GM18951 (cell line): ENCODE data around the gene FKBP15.

ENCODE experiments used
- POLR2A ChIP-seq: IDR thresholded peaks from 4 replicates; pipeline ENCODE4 v1.6.1; 2011; ENCODE audit warnings: mild to moderate bottlenecking; ENCODE audit not compliant: insufficient read length, insufficient read depth; ENCODE audit errors: extremely low read depth
- in situ Hi-C: fragments of 300-500 bp; cut with MboI; formaldehyde crosslinking; loops from one replicate; pipeline ENCODE4 v1.12.0; 2022; ENCODE audit warnings: low sequenced_read_pairs, mixed read lengths, inconsistent platforms; ENCODE audit not compliant: unreplicated experiment

FKBP15 gene

DNA sequence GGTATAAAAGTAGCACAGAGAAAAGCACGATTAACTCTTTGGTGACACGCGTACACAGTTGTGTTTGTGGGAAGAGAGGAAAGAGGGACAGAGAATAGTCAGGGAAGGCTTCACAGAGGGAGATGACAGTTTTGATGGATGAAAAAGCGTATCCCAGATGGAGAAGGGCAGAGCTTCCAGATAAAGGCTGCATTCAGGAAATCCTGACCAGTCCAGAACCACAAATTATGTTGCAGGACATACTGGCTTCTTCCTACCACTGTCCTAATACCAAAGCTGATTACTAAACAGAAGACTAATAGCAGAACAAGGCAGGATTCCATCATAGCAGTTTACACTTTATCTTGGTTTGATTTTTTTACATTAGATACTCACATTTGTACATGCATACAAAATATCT lies 35.8 kb downstream of the FKBP15 start:
- no peak for TF ChIP-seq POLR2A
- in situ Hi-C loops: no loop called here

DNA sequence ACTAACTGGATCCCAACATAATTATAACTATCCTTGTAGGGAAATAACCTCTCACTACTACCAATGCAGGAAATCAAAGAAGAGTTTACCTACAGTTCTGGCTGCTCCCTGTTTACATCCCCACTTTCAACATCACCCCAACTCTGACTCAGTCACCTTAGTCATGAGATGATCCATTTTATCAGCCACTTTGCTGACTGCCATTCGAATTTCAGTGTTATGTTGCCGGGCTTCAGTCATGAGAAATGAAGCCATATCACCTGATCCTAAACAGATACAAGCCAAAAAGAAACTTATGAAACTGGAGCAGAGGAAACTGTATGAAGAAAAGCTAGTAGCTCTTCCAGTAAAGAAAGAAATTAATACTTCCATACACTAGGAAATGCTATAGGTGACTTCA lies 36.5 kb downstream of the FKBP15 start:
- in situ Hi-C loops: no loop called here
- no peak for TF ChIP-seq POLR2A

DNA sequence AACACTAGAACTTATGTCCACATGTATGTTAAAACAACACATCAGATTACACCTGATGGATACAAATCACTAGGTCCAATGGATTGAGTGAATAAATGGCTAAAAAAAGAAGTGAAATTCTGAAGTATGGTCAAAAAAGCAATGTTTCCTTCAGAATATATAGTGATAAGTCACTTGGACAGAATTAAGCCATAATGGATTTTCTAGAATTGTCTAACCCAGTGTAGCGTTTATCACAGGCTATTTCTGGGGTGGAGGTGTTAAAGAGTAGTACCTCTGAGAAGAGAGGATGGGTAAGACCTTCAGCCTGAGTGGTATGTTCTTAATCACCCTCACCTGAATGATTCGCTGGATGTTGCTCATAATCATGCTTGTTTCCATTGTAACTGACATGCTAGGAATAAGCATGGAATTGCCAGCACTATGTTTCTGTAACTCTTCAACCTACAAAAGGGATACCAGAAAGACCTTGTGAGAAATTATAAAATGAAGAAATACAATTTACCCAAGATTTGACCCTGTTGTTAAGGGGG lies 37.1 kb downstream of the FKBP15 start:
- in situ Hi-C loops: no loop called here
- no peak for TF ChIP-seq POLR2A

DNA sequence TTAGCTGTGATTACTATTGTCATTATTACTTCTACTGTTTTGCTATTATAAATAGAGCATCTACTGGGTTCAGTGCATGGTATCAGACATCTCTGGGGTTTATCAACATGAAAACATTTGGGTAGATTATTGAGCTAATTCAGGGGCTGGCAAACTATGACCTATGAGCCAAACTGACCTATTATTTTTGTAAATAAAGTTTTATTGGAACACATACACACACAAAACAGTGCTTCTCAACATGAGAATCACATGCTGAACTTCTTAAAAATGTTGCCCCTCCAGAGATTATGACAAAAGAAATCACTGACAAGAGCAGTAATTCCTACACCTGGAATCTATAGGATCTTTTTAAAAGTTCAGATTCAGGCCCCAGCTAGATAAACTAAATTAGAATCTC lies 39.9 kb downstream of the FKBP15 start:
- TF ChIP-seq POLR2A: no peak
- in situ Hi-C loops: no loop called here

DNA sequence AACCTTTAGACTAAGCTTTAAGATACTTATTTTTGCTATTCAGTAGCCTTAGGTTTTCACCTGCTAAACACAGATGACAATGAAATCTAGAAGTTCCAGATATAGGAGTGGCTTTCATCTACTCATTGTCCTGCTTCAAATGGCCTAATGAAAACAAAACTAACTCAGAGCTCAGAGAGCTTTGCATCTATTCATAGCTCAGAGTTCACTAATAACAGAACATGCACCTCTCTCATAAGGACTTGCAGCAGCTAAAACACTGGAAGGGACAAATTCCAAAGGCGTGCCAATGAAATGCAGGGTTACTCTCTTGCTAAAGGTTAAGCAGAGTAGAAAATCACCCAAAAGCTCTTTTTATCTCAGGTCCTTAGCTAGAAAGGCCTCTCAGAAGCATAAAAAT lies 41.2 kb downstream of the FKBP15 start:
- in situ Hi-C loops: no loop called here
- TF ChIP-seq POLR2A: no peak

DNA sequence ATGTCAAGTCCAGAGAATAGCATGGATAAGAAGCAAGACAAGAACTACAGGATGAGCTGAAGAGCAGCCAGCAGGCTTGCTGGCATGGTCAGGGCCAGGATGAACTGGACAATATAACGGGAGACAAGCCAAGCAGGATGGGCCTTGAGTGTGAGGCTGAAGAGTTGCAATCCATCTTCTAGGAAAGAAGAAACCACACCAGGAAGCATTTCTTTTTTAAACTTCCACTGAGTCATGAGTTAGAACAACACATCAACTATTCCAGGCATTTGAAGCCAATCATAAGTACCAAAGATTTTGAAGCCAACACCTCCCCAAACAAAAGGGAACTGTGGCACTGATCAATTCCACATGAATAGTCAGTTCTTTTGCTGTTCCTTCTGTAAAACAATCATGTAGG lies 43.0 kb downstream of the FKBP15 start:
- in situ Hi-C loops: no loop called here
- no peak for TF ChIP-seq POLR2A

DNA sequence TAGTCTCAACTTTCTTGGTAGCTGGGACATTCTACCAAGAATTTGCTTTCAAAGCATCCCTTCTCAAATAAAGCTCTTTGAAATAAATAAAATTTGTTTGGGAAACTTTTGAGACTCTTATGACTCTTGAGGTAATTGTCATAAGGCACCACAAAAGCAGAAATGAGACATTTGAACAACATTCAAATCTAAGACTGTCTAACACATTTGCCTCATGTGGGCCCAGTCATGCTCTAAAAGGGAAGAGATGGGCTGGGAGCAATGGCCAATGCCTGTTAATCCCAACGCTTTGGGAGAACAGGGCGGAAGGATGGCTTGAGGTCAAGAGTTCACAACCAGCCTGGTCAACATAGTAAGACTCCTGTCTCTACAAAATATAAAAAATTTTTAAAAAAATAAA lies 43.8 kb downstream of the FKBP15 start:
- no peak for TF ChIP-seq POLR2A
- in situ Hi-C loops: no loop called here

DNA sequence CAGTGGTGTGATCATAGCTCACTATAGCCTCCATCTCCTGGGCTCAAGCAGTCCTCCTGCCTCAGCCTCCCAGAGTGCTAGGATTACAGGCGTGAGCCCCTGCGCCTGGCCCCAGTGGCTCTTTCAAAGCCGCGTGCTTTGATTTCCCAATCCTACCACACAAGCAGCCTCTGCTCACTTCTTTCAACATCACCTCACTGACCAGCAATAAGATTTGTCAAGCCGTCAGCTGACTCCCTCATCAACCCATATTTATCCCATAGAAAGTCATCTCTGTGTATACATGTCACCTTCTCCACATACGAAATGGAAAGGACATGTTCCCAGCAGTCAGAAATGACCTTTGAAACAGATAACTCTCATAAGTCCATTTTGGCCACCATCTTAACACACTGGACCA lies 44.3 kb downstream of the FKBP15 start:
- TF ChIP-seq POLR2A: no peak
- in situ Hi-C loops: no loop called here

DNA sequence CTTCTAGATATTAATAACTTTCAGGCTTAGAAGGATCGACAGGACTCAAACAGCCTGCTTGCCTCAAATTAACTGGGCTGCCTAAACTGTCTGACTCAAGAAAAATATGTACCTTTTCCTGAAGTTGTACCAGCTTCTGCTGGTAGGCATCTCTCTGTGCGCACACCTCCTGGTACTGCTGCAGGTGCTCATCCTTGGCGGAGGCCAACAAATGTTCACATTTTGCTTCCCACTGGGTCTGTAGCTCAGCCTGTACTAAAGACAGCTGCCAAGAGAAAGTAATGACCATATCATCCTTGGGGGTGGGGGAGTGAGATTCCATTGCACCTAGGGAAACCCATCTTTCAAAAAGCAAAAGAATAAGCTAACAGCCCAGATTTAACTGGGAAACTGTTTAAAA lies 47.7 kb downstream of the FKBP15 start:
- in situ Hi-C loops: no loop called here
- no peak for TF ChIP-seq POLR2A

DNA sequence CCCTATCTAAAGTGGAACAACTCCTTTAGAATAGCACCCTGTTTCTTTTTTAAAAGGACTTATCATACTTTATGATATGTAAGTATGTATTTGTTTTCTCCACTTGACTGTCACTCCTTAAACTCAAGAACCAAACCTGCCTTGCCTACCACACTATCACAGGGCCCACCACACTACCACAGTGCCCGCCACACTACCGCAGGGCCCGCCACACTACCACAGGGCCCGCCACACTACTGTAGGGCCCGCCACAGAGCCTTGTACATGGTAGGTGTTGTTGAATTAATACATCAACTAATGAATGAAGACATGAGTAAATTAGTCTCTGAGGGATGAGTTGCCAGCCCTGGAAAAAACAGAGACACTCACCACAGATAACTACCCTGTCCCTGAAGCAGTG lies 52.3 kb downstream of the FKBP15 start:
- in situ Hi-C loops: no loop called here
- no peak for TF ChIP-seq POLR2A

DNA sequence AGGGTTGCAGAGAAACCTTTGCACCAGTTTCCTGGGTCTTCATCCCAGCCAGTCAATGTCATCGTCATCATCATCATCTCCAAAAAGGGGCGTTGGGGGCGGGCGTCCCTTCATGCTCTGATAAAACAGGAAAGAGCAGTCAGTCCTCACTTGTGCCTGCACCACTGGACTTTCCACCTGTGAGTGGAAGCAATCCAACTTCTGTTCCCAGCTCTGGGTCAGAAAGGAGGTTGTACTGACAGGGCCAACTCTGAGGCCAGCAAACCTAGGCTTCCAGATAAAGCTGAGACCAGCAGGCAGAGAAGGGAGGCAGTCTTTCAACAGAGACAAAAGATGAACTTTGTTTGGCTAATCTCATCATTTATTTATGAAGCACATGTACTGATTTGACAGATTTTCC lies 55.0 kb downstream of the FKBP15 start:
- no peak for TF ChIP-seq POLR2A
- in situ Hi-C loops: no loop called here

DNA sequence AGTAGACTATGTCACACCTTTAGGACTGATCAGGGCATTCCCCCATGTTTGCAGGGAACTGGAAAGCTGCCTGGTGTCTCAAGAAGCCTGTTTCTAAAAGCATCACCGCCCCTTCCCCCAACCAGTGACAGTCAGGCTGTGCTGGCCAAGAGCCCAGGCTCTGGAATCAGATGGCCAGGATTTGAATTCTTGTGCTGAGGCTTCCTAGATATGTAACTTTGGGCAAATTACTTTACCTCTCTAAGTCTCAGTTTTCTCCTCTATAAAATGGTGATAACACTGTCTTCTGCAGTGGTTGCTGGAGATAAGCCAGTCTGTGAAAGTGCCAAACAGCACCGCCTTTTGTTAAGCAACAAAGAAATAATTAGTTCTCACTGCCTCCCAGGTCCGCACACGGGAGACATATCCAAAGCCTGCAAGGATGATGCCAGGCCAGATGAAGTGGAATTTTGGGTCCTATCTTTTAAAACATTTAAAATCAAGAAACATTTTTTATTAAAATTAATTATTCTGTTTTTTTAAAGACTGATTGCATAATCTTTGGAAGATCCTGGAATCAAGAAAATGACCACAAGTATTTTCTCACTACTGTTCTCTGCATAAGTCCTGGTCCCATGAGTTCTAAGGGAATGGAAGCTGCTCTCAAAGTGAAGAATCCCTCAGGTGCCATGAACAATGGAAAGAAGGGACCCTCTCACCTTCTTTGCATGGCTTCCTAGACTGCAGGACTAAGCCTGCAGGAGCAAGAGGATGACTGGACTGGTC lies 56.4 kb downstream of the FKBP15 start:
- TF ChIP-seq POLR2A: no peak
- in situ Hi-C loops: no loop called here

DNA sequence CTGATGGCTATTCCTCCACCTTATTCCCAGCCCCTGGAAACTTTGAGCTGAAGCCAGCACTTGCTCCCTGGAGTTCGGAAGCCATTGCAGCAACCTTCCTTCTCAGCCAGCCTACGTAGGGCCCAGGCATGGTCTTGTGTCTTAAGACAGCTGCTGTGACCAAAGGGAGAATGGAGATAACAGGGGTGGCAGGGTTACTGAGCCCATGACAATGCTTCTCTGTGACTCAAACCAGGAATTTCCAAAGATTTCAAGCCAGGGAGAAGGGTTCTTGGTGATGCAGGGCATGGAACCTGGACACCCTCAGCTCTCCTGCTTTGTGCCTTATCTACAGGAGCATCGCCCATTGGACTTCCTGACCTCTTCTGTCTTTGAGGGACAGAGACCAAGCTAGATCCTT lies 58.1 kb downstream of the FKBP15 start:
- no peak for TF ChIP-seq POLR2A
- in situ Hi-C loops: no loop called here

DNA sequence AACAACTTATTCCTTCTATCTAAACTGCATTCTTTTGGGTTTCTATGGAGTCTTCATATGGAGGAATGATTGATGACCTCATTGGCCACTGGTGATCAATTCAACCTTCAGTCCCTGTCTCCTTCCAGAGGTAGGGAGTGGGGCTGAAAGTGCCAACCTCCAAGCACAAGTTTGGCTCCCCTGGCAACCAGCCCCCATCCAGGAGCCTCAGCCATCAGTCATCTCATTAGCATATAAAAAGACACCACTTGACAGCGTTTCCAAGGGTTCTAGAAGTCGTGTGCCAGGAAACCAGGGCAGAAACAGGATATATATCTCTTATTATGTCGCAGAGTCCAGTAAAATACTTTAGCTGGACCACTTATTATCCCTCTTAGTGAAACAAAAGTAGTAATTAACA lies 60.5 kb downstream of the FKBP15 start:
- in situ Hi-C loops: no loop called here
- no peak for TF ChIP-seq POLR2A
